ENCODE data around the gene LCK.

The LCK gene

DNA sequence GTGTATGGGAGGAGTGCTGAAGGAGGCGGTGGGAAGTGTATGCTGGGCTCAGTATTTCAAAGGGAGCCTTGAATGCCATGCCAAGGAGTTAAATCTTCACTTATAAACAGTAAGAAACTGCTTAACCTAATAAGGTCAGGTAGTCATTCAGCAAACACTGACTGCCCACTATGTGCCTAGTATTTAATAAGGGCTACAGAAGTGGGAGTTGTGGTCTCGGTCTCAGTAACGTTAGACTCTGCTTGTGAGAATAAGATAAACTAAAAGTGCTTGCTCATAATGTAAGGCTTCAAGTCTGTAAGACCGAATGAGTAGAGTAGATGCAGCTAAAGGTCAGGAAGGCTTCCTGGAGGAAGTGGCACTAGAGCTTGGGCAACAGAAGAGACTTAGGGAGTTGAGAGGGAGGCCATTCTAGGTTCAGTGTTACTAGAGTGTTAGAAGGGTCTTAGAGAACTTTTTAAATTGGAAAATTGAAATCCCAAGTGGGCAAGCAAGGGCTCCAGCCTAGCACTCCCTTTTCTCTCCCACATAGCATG lies 78.9 kb downstream of the LCK start:
- no peak for DNase-seq

DNA sequence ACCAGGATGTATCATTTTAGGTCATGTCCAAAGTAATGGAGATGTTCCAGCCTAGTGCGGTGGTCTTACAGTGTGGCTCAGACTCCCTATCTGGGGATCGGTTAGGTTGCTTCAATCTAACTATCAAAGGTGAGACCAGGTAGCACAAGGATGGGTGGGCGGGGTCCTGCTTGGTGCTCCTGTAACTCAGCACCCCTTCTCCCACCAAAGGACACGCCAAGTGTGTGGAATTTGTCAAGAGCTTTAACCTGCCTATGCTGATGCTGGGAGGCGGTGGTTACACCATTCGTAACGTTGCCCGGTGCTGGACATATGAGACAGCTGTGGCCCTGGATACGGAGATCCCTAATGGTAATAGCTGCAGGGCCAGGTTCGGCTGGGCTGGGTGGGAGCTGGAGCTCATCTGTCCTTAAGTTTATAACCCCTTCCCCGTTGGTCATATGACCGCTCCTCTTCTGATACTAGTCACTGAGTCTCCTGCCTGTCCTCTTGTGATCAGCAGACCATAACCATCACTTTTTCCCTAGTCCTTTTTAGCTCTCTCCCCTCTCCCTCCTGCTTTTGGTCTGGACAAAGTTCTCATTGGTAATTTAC lies 79.6 kb downstream of the LCK start:
- DNase-seq: no peak

DNA sequence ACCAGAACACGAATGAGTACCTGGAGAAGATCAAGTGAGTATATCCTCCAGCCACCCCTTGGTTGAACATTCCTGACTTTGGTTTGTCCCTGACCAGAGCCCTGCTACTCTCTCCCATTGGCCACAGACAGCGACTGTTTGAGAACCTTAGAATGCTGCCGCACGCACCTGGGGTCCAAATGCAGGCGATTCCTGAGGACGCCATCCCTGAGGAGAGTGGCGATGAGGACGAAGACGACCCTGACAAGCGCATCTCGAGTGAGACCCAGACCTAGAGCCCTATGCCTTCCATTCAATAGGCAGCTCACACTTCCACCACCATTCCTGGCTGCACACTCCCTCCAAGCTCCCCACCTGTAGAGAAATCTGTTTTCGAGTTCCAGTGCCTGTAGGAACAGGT lies 80.5 kb downstream of the LCK start:
- no peak for DNase-seq

DNA sequence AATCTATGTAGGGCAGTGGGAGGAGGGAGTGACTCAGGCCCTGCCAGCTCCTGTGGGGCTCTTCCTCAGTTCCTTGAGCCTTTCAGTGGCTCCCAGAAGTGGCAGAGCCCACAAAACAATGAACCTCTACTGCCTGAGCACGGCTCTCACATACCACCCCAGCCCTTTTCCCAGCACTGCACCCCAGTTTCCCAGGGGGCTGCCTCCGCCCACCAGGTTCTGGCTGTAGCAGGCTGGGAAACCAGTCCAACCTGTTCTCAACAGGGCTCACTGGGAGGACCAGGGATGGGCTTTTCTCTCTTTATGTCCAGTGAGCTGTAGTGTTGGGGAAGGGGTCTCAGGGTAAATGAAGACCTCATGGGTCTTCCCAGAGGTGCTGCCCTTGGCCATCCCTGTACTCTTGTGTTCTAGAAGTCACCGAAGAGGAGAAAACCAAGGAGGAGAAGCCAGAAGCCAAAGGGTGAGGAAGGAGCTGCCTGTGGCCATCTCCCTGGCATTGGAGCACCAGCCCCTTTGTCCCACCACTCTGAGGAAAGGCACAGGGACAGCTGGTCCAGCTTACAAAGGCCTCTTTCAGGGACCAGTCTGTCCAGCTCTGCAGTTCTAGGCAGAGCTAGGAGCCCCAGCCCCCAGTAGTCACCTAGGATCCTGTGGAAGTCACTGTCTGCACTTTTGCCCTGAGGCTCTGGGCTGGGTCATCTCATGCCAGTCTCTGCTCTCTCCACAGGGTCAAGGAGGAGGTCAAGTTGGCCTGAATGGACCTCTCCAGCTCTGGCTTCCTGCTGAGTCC lies 81.4 kb downstream of the LCK start:
- no peak for DNase-seq

DNA sequence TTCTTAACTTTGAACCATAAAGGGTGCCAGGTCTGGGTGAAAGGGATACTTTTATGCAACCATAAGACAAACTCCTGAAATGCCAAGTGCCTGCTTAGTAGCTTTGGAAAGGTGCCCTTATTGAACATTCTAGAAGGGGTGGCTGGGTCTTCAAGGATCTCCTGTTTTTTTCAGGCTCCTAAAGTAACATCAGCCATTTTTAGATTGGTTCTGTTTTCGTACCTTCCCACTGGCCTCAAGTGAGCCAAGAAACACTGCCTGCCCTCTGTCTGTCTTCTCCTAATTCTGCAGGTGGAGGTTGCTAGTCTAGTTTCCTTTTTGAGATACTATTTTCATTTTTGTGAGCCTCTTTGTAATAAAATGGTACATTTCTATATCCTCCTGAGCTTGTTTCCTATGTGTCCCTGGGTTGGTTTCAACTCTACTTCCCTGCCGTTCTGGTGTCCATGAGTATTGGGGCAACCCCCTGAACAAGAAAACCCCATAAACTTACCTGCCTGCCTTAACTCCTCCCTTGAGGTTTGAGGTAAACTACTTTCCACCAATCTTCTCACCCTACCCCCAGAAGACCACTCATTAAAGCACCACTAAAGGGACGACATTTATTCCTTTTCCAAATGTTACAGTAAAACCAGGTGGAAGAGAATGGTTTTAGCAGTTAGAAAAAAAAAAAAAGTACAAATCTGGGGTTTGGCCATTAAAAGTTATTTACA lies 82.3 kb downstream of the LCK start:
- DNase-seq: no peak

DNA sequence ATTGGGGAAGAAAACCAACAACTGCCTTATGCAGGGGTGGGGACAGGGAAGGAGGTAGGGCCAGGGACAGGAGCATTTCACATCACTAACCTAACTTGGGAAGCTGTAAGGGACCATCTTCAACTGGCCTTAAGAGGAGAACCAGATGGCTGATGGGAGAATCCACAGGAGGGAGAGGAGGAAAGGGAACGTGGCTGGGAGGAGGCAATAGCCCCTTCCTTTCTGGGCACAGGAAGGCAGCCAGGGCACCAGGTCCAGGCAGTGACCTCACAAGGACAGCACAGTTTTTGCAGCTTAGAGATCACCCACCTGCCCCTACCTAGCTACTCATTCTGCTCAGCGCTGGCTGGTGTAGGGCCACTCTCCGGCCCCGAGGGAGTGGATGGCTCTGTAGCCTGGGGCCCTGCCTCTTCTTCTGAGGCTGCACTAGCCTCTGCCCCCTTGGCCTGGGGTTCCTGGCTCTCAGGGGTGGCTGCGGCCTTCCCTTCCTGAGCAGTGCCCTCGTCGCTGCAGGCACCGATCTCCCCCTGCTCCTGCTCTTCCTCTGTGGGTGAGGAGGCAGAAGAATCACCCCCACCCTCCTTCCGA lies 83.3 kb downstream of the LCK start:
- DNase-seq: no peak

DNA sequence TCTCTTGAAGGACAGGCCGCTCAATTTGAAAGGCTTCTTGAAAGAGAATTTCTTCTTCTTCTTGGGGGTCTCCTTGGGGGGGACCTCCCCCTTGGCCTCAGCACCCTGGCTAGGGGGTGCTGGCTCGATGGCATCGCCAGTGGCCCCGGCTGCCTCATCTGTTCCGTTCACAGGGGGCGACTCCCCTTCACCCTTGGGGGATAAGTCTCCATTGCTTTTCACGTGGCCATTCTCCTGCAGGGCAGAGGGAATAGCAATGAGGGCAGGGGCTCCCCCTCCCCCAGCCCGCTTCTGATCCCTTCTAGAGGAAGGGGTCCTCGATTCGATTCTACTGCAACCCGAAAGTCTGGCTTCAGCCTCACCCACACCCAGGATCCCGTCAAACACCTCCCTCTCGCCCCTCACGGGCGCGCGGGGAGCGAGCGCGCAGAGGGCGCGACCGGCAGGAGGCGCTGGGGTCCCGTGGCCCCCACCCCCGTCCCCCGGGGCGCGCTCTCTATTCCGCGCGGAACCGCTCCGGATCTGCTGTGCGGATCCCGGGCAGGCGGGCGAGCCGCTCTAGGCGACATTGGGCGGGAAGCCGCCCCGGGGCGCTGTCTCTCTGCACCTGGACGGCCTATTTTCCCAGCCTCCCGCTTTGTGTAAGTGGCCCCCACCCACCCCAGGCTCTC lies 83.9 kb downstream of the LCK start:
- peak; percentile 12 to 48 for DNase-seq

DNA sequence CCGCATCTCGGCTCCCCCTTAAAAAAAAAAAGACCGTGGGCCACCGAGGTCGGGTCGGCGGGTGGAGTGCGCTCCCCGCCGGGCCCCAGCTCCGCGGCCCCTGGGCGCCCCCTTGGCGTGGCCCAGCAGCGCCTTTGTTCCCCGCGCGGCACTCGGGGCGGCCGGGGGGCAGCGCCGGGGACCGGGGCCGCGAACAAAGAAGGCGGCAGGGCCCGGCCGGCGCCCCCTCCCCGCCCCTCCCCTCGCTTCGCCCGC lies 84.4 kb downstream of the LCK start:
- no peak for DNase-seq

Data from inflammatory macrophage (primary cell).